GM20431 (cell line): ENCODE measurements around the gene KIF6.
"Not testable (repeated sequence)": the region's sequence is repeated elsewhere in the genome, so short reads cannot be mapped to it uniquely, and the experiment has no call there.

ENCODE experiments used
- in situ Hi-C: fragments of 300-500 bp; cut with MseI, MboI; formaldehyde crosslinking; loops from one replicate; pipeline ENCODE4 v1.15.0; 2020; ENCODE audit warnings: low sequenced_read_pairs; ENCODE audit not compliant: unreplicated experiment

KIF6 gene

GRCh38 chr6:39724787-39725631 is at the start of gene KIF6:
Gene KIF6, minus strand, starts transcription at chr6:39725408. Its CDS starts 98 bp downstream, at chr6:39725310.
- in situ Hi-C loops: no loop called here

GRCh38 chr6:39773782-39774181 is 48.6 kb upstream of the KIF6 start:
- in situ Hi-C loops: no loop called here

- in situ Hi-C loops: no loop called here
Measured at GRCh38 chr6:39772559-39773273, 47.5 kb upstream of the KIF6 start.

GRCh38 chr6:39770446-39770845 is 45.2 kb upstream of the KIF6 start:
- in situ Hi-C loops: no loop called here

GRCh38 chr6:39769012-39769411 is 43.8 kb upstream of the KIF6 start:
- in situ Hi-C loops: no loop called here

DNA sequence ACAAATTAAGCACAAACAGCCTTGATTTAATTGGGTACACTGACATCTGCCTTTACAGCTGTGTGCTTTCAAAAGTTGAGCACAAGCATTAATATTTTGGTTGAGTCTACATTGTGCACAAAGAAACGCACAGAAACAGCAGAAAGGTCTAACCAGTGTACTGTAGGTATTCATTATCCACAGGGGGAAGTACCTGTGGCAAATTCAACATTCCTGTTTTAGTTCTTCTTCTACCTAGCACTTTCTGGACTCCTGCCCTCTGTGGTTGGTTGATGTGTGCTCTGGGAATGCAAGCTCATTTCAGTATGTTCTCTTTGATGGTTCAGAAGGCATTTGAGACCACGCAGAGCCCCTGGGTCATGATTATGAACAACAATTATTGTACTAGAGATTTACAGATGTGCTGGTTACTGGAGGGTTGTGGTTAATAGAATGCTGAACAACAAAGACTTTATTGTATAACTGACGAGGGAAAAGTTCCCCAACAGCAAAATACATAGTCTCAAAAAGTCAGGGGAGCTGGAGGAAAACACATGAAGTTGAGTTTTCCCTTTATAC is 40.4 kb upstream of the KIF6 start:
- in situ Hi-C loops: no loop called here

GRCh38 chr6:39760226-39760952 is 35.2 kb upstream of the KIF6 start:
- in situ Hi-C loops: no loop called here

DNA sequence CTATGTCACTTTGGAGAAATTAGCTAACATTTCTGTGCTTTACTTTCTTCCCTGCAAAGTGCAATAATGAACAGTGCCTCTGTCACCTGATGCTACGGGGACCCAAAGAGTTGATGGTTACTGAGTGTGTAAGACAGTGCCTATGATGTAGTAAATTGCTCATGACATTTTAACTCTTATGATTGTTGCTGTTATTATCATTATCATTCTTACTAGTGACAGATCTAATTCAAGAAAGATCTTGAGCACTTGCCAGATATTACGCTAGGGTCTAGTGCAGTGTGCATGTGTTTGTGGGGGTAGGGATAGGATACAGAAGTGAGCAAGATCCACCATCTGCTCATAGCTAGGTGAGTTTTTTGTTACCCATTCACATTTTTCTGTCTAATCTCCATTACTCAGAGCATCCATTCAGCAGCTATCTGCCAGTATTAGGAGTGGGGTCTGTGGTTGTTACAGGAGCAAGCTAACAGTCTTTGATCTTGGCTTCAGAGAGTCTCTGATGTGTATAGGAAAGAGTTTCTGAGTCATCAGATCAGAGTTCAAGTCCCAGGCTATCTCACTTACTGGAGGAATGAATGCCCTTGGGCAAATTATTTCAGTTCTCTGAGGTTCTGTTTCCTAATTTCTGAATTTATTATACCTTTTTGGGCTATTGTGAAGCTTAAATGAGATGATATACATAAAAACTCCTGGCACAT is 33.8 kb upstream of the KIF6 start:
- in situ Hi-C loops: no loop called here

GRCh38 chr6:39756582-39756981 is 31.4 kb upstream of the KIF6 start:
- in situ Hi-C loops: no loop called here

DNA sequence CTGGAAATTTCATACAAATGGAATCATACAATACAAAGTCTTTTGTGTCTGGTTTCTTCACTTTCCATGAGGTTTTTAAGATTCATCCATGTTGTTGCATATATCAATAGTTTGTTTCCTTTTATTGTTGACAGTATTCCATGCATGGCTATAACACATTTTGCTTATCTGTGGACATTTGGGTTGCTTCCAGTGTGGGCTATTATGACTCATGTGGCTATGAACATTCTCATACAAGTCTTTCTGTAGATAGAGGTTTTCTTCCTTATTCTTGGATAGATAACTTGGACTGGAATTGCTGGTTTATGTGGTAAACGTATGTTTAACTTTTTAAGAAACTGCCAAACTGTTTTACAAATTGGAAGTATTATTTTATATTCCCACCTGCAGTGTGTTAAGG is 30.0 kb upstream of the KIF6 start:
- in situ Hi-C loops: no loop called here

- in situ Hi-C loops: no loop called here
Measured at GRCh38 chr6:39754514-39755115, 29.4 kb upstream of the KIF6 start.

GRCh38 chr6:39753725-39754045 is 28.5 kb upstream of the KIF6 start:
- in situ Hi-C loops: no loop called here

- in situ Hi-C loops: no loop called here
Measured at GRCh38 chr6:39752835-39753724, 27.9 kb upstream of the KIF6 start.

DNA sequence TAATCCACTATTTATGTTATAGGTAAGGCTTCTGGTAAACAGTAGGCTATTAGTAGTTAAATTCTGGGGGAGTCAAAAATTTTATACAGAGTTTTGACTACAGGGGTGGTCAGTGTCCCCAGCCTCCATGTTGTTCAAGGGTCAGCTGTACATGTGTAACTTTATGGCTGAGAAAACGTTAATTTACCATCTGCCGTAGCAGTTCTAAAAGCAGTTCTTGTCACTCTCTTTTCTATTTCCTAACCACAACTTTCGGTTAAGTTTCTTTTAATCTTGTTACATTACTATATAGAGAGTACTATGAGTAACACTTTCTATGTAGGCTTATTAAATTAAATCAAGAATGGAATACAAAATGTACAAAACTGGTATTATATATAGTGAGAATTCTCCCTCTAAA is 21.6 kb upstream of the KIF6 start:
- in situ Hi-C loops: no loop called here

DNA sequence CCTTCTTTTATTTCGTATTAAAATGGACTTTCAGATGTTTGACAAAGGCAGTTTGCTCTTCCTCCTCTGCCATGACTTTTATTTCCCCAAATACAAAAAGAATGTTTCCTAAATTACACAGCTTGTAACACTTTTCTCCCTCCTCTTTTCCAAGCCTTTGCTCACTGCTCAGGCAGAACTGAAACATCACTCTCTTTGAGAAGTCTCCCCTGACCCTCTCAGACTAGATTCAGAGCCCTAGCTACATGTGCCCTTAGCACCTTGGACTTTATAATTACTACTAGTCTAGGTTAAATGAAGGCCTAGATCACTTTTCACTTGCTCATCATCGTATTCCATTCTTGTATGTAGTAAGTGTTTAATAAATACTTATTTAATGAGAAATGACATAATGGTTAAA is 8.5 kb upstream of the KIF6 start:
- in situ Hi-C loops: no loop called here

DNA sequence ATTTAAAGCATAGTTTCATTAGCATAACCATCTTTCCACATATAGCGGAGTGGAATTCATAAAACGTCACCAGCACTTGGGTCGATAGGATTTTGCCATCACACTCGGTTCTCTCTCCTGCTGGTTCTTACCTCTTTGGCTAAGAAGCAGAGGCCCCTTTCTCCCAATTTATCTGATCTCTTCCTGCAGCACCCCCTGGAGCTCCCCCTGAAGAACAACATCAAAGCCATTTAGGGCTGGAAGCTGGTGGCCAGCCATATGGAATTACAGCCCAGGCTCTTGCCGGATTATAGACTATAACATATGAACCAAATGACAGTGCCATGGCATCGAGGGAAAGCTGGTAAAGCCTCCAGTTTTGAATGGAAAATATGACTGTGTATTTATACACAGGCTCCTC is 6.4 kb upstream of the KIF6 start:
- in situ Hi-C loops: no loop called here

GRCh38 chr6:39729945-39730344 is 4.7 kb upstream of the KIF6 start:
- in situ Hi-C loops: no loop called here

- in situ Hi-C loops: no loop called here
Measured at GRCh38 chr6:39725632-39725997, 407 bp upstream of the KIF6 start.

- in situ Hi-C loops: not testable (repeated sequence)
Measured at GRCh38 chr6:39723350-39723749, 1.9 kb downstream of the KIF6 start.
